Hair follicular keratinocyte (primary cell): ENCODE data around the gene MYOZ3. TPM values are rescaled to one million over a fixed set of nuclear protein-coding genes. Genes with fewer than 3 reads are reported as not detected.

Experiments
- total RNA-seq: library from RNA; depleted of rRNA; stranded (reverse); fragments of >200 nt; gene quantifications from 2 replicates; pipeline ENCODE4 v1.2.3, GENCODE V29; 2015

Gene MYOZ3, protein sequence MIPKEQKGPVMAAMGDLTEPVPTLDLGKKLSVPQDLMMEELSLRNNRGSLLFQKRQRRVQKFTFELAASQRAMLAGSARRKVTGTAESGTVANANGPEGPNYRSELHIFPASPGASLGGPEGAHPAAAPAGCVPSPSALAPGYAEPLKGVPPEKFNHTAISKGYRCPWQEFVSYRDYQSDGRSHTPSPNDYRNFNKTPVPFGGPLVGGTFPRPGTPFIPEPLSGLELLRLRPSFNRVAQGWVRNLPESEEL
- 0.53 TPM in 1 of 2 replicates, not detected in the other for total RNA-seq

DNA sequence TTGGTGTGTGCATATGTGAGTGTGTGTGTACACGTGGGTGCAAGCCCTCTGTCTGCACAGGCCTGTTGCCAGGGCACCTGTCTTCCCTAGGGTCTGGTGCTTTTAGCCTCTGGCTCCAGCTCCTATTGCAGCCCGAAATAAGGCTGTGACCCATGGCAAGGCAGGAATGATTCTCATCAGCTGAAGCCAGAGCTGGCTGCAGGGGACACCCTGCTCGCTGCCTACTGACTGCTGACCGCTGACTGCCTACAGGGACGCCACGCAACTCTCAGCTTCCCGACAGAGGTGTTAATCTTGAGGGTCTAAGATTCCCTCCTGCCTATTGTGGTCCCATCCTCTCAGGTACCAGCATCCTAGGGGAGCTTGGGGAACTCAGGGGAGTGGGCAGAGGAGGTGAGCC lies at the start of gene MYOZ3:
TSS of gene MYOZ3 (plus strand) at position 166 of the 400 bp plus-strand sequence. CDS start 1,691 bp downstream, outside the sequence.

DNA sequence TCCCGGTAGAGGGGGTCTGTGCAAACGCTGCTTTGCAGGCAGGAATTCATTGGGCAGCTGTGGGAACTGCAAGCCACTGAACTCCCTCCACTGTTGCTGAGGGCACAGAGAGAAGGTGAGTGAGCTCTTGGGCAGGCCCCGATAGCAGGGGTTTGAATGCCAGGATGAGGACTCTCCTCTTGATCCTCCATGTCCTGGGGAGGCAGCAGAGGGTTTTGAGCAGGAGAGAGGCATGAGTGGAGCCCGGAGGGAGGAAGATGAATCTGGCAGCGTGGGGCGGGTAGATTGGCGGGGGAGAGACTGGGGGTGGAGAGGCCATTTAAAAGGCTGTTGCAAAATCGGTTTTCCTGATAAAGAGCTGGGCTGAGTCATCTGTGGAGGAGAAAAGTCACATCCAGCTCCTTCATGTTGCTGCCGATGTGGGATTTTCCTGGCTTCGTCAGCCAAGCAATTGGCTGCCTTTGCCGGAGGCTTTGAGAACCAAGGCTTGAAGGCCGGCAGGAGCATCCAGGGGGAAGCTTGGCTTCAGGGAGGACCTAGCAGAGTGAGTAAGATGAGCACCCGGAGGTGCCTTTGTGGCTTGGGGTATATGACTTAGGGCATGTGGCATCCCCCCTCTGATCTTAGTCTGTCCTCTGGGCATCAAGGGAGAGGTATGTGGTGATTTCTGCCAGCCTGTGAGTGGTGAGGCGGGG lies 20.6 kb upstream of the MYOZ3 start, which contains the start of gene SYNPO:
TSS of gene SYNPO (plus strand) at position 350 of the 695 bp plus-strand sequence. CDS start 7,616 bp downstream, outside the sequence.

GRCh38 chr5:150700594-150701377 lies 39.7 kb downstream of the MYOZ3 start, which contains the start of gene RBM22:
Gene RBM22, minus strand, starts transcription at chr5:150701062. Its CDS starts 77 bp downstream, at chr5:150700985.

Other genes starting within 250 kb of the MYOZ3 start
- gene CD74, start 248.3 kb upstream of the MYOZ3 start, total RNA-seq = 14.0 and 20.6 TPM in 2 replicates
- gene RPS14, start 211.5 kb upstream of the MYOZ3 start, total RNA-seq = 3,840 and 4,708 TPM in 2 replicates
- 52.8 and 73.5 TPM in 2 replicates for gene NDST1, start 153.1 kb upstream of the MYOZ3 start, total RNA-seq
- 15.4 and 30.0 TPM in 2 replicates for gene SYNPO, start 20.6 kb upstream of the MYOZ3 start, total RNA-seq
- gene RBM22, start 39.8 kb downstream of the MYOZ3 start, total RNA-seq = 36.0 and 42.1 TPM in 2 replicates
- 31.8 and 40.4 TPM in 2 replicates for gene DCTN4, start 97.8 kb downstream of the MYOZ3 start, total RNA-seq
- gene SMIM3, start 117.5 kb downstream of the MYOZ3 start, total RNA-seq = 30.7 and 38.3 TPM in 2 replicates
- not detected in 2 replicates for gene IRGM, start 185.3 kb downstream of the MYOZ3 start, total RNA-seq
- 5.3 and 6.0 TPM in 2 replicates for gene ZNF300, start 243.7 kb downstream of the MYOZ3 start, total RNA-seq